Measurements from ENCODE around the gene GATA2. TPM values are rescaled to one million over a fixed set of nuclear protein-coding genes. Genes with fewer than 3 reads are reported as not detected.

GATA2 gene
- total RNA-seq, result 0.85 and 3.6 TPM in 2 replicates

GRCh38 chr3:128492671-128493569 lies at the start of gene GATA2:
Gene GATA2 (minus strand): TSS chr3:128493201. CDS start chr3:128487031, 6,170 bp downstream.

GRCh38 chr3:128466840-128467541 lies 26.0 kb downstream of the GATA2 start, which contains the start of gene DNAJB8:
Gene DNAJB8 (minus strand): TSS chr3:128466890. CDS start chr3:128463245, 3,645 bp downstream.

Other genes with a start within 250 kb of the GATA2 start
- gene DNAJB8, start 26.3 kb downstream of the GATA2 start, total RNA-seq, result not detected in 2 replicates
- gene RPN1, start 157.6 kb upstream of the GATA2 start, total RNA-seq, result 585 and 588 TPM in 2 replicates
- gene RAB7A, start 233.0 kb upstream of the GATA2 start, total RNA-seq, result 43.7 and 46.2 TPM in 2 replicates